A549 (cell line): Measurements from ENCODE around the gene GRM5.
"Not testable (repeated sequence)": the region's sequence is repeated elsewhere in the genome, so short reads cannot be mapped to it uniquely, and the experiment has no call there.

Experiments
- CEBPB ChIP-seq, 2 experiments: fragments of >200 bp in 1 of 2; sonication (Bioruptor Twin) in 1 of 2; formaldehyde crosslinking in 1 of 2; IDR thresholded peaks; 2 replicates each; pipeline ENCODE4 v1.6.1; 2012 to 2016
- CTCF ChIP-seq: fragments of >200 bp; sonication (Bioruptor Twin); formaldehyde crosslinking; IDR thresholded peaks from 3 replicates; pipeline ENCODE4 v1.5.1; 2016
- ELK1 ChIP-seq: fragments of 150-350 bp; IDR thresholded peaks from 2 replicates; pipeline ENCODE4 v1.6.1; 2014; ENCODE audit warnings: low read depth, mild to moderate bottlenecking, low read length
- EP300 ChIP-seq, 2 experiments: fragments of >200 bp; sonication (Bioruptor Twin); formaldehyde crosslinking; IDR thresholded peaks; 2 replicates in 1 of 2; 3 replicates in 1 of 2; pipeline ENCODE4 v1.6.1; 2016 to 2017
- JUN ChIP-seq, 2 experiments: fragments of >200 bp; sonication (Bioruptor Twin); formaldehyde crosslinking; IDR thresholded peaks; 2 replicates in 1 of 2; 3 replicates in 1 of 2; pipeline ENCODE4 v1.6.1; 2016 to 2017
- JUNB ChIP-seq: fragments of >200 bp; sonication (Bioruptor Twin); formaldehyde crosslinking; IDR thresholded peaks from 2 replicates; pipeline ENCODE4 v1.6.1; 2016
- MAZ ChIP-seq: fragments of 150-350 bp; IDR thresholded peaks from 2 replicates; pipeline ENCODE4 v1.6.1; 2014; ENCODE audit warnings: antibody characterized with exemption, low read depth, low read length, borderline replicate concordance
- RARB ChIP-seq: fragments of 250-450 bp; sonication (Bioruptor Pico); IDR thresholded peaks from 2 replicates; pipeline ENCODE4 v1.8.0; 2021; ENCODE audit warnings: mild to moderate bottlenecking, moderate library complexity
- RFX5 ChIP-seq: fragments of 450-650 bp; IDR thresholded peaks from 2 replicates; pipeline ENCODE4 v1.7.1; 2014; ENCODE audit warnings: antibody characterized with exemption, mild to moderate bottlenecking, moderate library complexity
- TP53 ChIP-seq: fragments of 250-450 bp; sonication (Bioruptor Pico); IDR thresholded peaks from 2 replicates; pipeline ENCODE4 v1.5.0; 2021; ENCODE audit warnings: mild to moderate bottlenecking, moderate library complexity
- USF2 ChIP-seq: fragments of 450-650 bp; IDR thresholded peaks from 2 replicates; pipeline ENCODE4 v1.6.1; 2014; ENCODE audit warnings: antibody characterized with exemption

- TF ChIP-seq USF2; CTCF; MAZ; JUN (IDR thresholded peaks at IDR 0.05); TP53 (CRISPR knock-in tag); JUNB; RARB (CRISPR knock-in tag); RFX5; CEBPB (IDR thresholded peaks at IDR 0.05); EP300 (IDR thresholded peaks at IDR 0.05); ELK1: not testable (repeated sequence)
Observed at GRCh38 chr11:88853963-88854362, 211.8 kb downstream of the GRM5 start.
